HG03432 (cell line): ENCODE data around the gene PLEKHG4.

Experiments
- ATAC-seq: cut with Tn5 transposase; IDR thresholded peaks from one replicate; pipeline ENCODE4 v1.9.1; 2021; ENCODE audit warnings: mild to moderate bottlenecking, moderate library complexity; ENCODE audit not compliant: unreplicated experiment

PLEKHG4 gene

GRCh38 chr16:67284699-67285646, 5.6 kb downstream of the PLEKHG4 start:
- no peak for ATAC-seq

DNA sequence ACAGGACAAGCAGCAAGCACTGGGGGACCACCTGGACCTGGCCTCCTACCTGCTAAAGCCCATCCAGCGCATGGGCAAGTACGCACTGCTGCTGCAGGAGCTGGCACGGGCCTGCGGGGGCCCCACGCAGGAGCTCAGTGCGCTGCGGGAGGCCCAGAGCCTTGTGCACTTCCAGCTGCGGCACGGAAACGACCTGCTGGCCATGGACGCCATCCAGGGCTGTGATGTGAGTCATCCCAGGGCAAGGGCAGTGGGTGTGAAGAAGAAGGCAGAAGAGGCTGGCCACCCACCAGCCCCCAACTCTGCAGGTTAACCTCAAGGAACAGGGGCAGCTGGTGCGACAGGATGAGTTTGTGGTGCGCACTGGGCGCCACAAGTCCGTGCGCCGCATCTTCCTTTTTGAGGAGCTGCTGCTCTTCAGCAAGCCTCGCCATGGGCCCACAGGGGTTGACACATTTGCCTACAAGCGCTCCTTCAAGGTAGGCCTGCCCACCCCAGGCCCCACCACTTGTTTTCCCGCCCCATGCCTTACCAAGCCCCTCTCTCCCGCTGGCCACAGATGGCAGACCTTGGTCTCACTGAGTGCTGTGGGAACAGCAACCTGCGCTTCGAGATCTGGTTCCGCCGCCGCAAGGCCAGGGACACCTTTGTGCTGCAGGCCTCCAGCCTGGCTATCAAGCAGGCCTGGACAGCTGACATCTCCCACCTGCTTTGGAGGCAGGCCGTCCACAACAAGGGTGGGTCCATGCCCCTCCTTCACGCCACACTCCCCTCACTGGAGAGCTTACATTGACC, 7.3 kb downstream of the PLEKHG4 start:
- ATAC-seq = no peak

DNA sequence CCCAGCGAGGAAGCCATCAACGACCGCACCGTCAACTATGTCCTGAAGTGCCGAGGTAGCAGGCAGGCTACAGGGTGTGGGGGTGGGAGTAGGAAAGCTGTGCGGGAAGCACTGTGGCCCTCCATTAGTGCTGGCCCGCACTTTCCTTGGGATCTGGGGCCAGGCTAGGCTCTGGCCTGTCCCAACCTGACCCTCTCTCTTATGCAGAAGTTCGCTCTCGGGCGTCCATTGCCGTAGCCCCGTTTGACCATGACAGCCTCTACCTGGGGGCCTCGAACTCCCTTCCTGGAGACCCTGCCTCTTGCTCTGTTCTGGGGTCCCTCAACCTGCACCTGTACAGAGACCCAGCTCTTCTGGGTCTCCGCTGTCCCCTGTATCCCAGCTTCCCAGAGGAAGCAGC, 8.6 kb downstream of the PLEKHG4 start:
- ATAC-seq = no peak

- no peak for ATAC-seq
These were observed 12.1 kb downstream of the PLEKHG4 start for GRCh38 chr16:67291461-67291860.

DNA sequence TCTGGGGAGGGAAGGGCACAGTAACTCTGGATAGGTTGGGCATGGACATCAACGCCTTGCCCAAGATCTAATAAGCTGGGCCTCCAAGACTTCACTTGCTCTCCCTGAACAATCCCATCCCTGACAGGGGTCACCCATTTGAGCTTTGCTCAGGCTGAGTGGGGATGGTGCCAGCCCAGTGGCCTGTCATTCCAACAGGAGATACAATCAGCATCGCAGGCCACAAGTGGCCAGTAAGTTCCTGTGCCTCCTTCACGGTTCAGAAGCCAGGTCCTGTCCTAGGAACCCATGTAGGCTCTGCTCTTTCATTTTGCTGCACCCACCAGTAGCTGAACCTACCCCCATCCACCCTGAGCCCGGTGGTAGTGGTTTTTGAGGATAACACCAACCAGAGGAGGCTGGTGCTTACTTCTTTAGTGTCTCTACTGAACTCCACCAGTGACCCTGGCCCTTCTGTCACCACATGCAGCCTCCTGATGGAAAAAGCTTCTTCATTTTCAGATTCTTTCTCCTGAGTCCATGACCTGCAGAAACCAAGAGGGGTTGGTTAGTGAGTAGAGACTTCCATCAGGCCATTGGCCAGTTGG, 14.9 kb downstream of the PLEKHG4 start:
- ATAC-seq = no peak

DNA sequence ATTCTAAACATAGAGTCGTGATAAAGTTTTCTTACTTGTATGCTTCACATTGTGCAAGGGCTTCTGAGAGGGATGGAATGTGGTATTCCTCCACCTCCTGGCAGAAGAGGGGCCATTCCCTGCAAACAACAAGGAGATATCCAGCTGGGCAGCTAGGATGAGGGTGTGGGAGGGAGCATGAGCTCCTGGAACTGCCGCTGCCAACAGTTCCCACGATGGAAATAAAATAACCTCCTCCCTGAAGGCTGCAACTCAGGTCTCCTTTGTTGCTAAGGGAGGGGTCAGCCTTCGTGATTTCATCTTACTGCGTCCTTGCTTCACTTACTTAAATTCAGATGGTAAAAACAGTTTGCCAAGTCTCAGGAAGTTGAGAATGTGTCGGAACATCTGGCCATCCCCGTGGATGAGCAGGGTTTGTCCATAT, 15.6 kb downstream of the PLEKHG4 start:
- no peak for ATAC-seq

DNA sequence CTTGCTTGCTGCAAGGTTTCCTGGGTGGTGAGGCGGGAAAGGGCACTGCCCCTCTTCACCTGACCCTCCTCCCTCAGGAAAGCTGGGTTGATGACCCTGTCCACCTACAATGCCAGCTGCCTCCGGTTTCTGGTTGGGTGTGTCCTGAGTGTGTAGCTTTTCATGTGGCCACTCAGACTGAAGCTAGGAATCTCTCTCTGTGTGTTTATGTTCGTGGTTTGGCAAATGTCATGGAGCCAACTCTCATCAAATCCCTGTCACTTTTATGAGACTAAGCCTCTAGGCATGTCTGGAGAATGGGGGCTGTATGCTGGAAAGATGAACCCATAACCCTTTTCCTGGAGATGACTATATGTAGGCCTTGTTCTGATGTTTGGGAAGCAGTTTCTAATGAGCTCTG, 17.1 kb downstream of the PLEKHG4 start:
- no peak for ATAC-seq

GRCh38 chr16:67298277-67298676, 18.9 kb downstream of the PLEKHG4 start:
- no peak for ATAC-seq

GRCh38 chr16:67299269-67299668, 19.9 kb downstream of the PLEKHG4 start:
- ATAC-seq = no peak

- ATAC-seq = no peak
These were observed 21.9 kb downstream of the PLEKHG4 start for GRCh38 chr16:67301080-67301782.

- ATAC-seq = no peak
These were observed 22.7 kb downstream of the PLEKHG4 start for GRCh38 chr16:67302076-67302475.

DNA sequence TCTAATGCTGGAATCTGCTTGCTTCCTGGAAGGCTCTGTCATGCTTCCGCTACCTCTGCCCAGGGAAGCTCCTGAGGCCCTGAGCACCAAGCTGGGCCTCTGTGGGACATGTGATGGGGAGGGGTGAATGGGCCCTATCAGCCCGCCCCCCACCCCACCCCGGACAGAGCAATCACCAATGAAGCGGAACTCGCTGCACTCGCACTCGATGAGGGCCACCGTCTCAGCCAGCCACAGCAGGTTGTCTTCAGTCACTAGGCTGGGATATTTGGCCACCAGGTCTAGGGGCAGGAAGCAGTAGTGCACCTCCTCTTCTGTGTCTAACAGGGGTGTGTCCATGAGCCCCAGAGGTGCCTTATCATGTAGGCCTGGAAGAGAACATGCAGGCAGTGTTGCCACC, 23.6 kb downstream of the PLEKHG4 start:
- no peak for ATAC-seq

GRCh38 chr16:67304020-67304419, 24.7 kb downstream of the PLEKHG4 start:
- no peak for ATAC-seq

- ATAC-seq = no peak
These were observed 26.1 kb downstream of the PLEKHG4 start for GRCh38 chr16:67305216-67306071.

GRCh38 chr16:67310561-67310960, 31.2 kb downstream of the PLEKHG4 start:
- no peak for ATAC-seq

DNA sequence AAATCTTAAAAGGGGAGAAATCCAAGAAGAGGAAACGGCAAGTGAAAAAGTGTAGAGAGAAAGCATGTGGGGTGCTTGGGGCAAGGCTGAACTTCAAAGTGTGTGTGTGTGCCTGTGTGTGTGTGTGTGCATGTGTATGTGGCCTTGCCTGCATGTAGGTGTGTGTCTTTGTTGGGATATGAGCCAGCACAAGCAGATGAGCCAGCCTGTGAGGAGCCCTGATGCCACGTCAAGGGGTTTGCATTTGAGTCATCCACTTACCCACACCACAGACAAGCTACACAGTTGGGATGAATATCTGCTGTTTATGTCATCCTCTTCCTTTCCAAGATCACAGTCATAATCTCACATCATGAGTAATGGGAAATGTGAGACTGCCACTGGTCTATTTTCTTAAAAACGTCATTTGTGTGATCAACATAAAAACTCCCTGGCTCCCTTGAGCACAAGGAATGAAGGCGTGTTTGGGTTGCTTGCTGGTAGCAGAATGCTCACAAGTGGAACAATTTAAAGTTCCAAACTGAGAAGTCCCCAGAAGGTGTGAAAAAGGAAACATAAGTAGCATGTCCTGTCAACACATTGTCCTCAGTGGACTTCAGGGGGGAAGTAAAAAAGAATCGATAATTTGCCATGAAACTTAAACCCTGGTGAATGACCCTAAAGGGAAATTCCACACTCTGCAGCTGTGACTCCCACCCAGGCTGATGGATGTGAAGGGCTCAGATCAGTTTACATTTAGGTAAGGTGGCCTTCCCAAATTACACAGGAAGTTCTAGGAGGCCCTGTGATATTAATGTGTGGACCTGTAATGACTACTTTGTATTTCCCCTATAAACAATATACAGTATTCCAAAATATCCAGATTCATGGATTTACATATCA, 32.5 kb downstream of the PLEKHG4 start:
- ATAC-seq = peak; percentile 87

GRCh38 chr16:67312719-67313118, 33.4 kb downstream of the PLEKHG4 start:
- no peak for ATAC-seq

DNA sequence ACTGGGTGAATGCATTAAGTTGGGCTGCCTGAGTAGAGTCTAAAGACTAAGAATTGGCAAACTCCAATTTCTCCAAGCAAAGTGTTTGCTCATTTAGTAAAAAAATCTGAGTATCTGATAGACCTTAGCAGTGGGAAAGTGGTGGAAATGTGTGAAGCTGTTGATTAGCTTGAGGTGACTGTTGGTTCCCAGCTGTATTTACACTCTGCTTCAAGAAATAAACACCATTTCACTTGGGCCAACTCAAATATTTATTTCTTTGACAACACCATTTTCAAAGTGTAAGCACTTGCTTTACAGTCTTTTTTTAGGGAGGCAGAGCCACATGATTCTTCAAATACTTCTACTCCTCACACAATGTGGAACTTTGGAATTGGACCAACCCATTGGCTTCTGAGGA, 38.5 kb downstream of the PLEKHG4 start:
- ATAC-seq = no peak

- ATAC-seq = no peak
These were observed 46.8 kb downstream of the PLEKHG4 start for GRCh38 chr16:67326115-67326471.
